Stimulated activated CD4-positive, alpha-beta T cell treated with anti-CD3 and anti-CD28 coated beads, Interleukin-2, amount 100 ng/mL, for 4 hours (primary cell): ENCODE results near the gene HBM.
"Not testable (repeated sequence)": the region's sequence is repeated elsewhere in the genome, so short reads cannot be mapped to it uniquely, and the experiment has no call there.

Source experiments
- DNase-seq: peaks from one replicate; pipeline ENCODE4 v3.0.0-alpha.2; 2020; ENCODE audit warnings: low read depth

HBM gene

GRCh38 chr16:146646-147045 is 19.1 kb upstream of the HBM start:
- DNase-seq: no peak

- no peak for DNase-seq
Measured at GRCh38 chr16:149024-149660, 16.6 kb upstream of the HBM start.

GRCh38 chr16:152141-153128 is 13.3 kb upstream of the HBM start, which contains the start of gene HBZ:
TSS of gene HBZ (plus strand) at chr16:152644. CDS start at chr16:152910, 266 bp downstream.
- DNase-seq: no peak

GRCh38 chr16:153129-153521 is 12.7 kb upstream of the HBM start:
- not testable (repeated sequence) for DNase-seq

GRCh38 chr16:153550-154216 is 12.1 kb upstream of the HBM start:
- not testable (repeated sequence) for DNase-seq

GRCh38 chr16:154217-155030 is 11.4 kb upstream of the HBM start:
- DNase-seq: no peak

- no peak for DNase-seq
Measured at GRCh38 chr16:155031-155398, 10.8 kb upstream of the HBM start.

GRCh38 chr16:159136-159849 is 6.5 kb upstream of the HBM start:
- no peak for DNase-seq

- not testable (repeated sequence) for DNase-seq
Measured at GRCh38 chr16:160242-160641, 5.5 kb upstream of the HBM start.

- no peak for DNase-seq
Measured at GRCh38 chr16:160691-161190, 5.0 kb upstream of the HBM start.

GRCh38 chr16:162271-162991 is 3.3 kb upstream of the HBM start:
- no peak for DNase-seq

- DNase-seq: not testable (repeated sequence)
Measured at GRCh38 chr16:163139-163538, 2.6 kb upstream of the HBM start.

GRCh38 chr16:163696-164095 is 2.1 kb upstream of the HBM start:
- DNase-seq: not testable (repeated sequence)

GRCh38 chr16:164134-164823 is 1.5 kb upstream of the HBM start:
- not testable (repeated sequence) for DNase-seq

GRCh38 chr16:164827-165538 is 795 bp upstream of the HBM start:
- no peak for DNase-seq

GRCh38 chr16:166375-167121 is 770 bp downstream of the HBM start:
- no peak for DNase-seq

- DNase-seq: no peak
Measured at GRCh38 chr16:167122-167690, 1.4 kb downstream of the HBM start.

- DNase-seq: no peak
Measured at GRCh38 chr16:168424-168823, 2.6 kb downstream of the HBM start.
